K562 (cell line): ENCODE results near the gene NISCH. TPM values are rescaled to one million over a fixed set of nuclear protein-coding genes. Genes with fewer than 3 reads are reported as not detected.

Source experiments
- BCOR ChIP-seq: fragments of 450-650 bp; IDR thresholded peaks from 2 replicates; pipeline ENCODE4 v1.6.1; 2016
- HMG20A ChIP-seq: fragments of 450-650 bp; formaldehyde crosslinking; conservative IDR thresholded peaks from 2 replicates; pipeline ENCODE4 v1.4.0; 2020; ENCODE audit warnings: mild to moderate bottlenecking, mixed read lengths
- NFATC3 ChIP-seq: fragments of 450-650 bp; IDR thresholded peaks from 2 replicates; pipeline ENCODE4 v1.6.1; 2017; ENCODE audit warnings: mild to moderate bottlenecking
- PATZ1 ChIP-seq: fragments of 250-450 bp; sonication (Bioruptor Pico); IDR thresholded peaks from 2 replicates; pipeline ENCODE4 v1.5.0; 2020; ENCODE audit warnings: mild to moderate bottlenecking, borderline replicate concordance
- PRPF4 ChIP-seq: fragments of 200-400 bp; formaldehyde crosslinking; IDR thresholded peaks from one replicate; pipeline ENCODE4 v1.6.1; 2017; ENCODE audit warnings: low read length, low read depth, mild to moderate bottlenecking; ENCODE audit not compliant: insufficient read depth, poor library complexity, severe bottlenecking
- RBM14 ChIP-seq: fragments of 200-400 bp; formaldehyde crosslinking; IDR thresholded peaks from 2 replicates; pipeline ENCODE4 v1.6.1; 2018; ENCODE audit warnings: low read depth, mild to moderate bottlenecking, low read length, moderate library complexity, borderline replicate concordance; ENCODE audit not compliant: insufficient read depth
- SP1 ChIP-seq: sonication (generic); formaldehyde crosslinking; IDR thresholded peaks from 2 replicates; pipeline ENCODE4 v1.8.1; 2022; ENCODE audit warnings: mild to moderate bottlenecking, missing genetic modification reagents
- TAF15 ChIP-seq: fragments of 200-400 bp; formaldehyde crosslinking; IDR thresholded peaks from 2 replicates; pipeline ENCODE4 v1.6.1; 2017; ENCODE audit warnings: mild to moderate bottlenecking, low read depth, low read length, moderate library complexity
- ZKSCAN1 ChIP-seq: fragments of 150-350 bp; IDR thresholded peaks from 2 replicates; pipeline ENCODE4 v1.6.1; 2016; ENCODE audit warnings: low read depth, low read length
- ZNF589 ChIP-seq: fragments of 200-800 bp; sonication (Bioruptor generic); IDR thresholded peaks from 2 replicates; pipeline ENCODE4 v1.6.1; 2016; ENCODE audit warnings: low read depth, missing genetic modification characterization, missing compliant biosample characterization
- ZNF766 ChIP-seq: fragments of 200-800 bp; sonication (Bioruptor generic); conservative IDR thresholded peaks from 2 replicates; pipeline ENCODE4 v1.6.1; 2016; ENCODE audit warnings: missing genetic modification characterization, missing compliant biosample characterization
- ZSCAN32 ChIP-seq: fragments of 450-650 bp; formaldehyde crosslinking; IDR thresholded peaks from 2 replicates; pipeline ENCODE4 v1.4.0; 2020; ENCODE audit warnings: mild to moderate bottlenecking, moderate library complexity
- polyA plus RNA-seq, 8 experiments: library from polyadenylated mRNA; depleted of rRNA in 4 of 8; stranded (reverse) in 5 of 8; unstranded in 3 of 8; fragments of >200 nt; fragmentation: Nextera tagmentation in 2 of 8; fragmentation: Illumina TruSeq in 1 of 8; extraction: Ambion mirVana in 2 of 8; extraction: Trizol in 1 of 8; gene quantifications; 2 replicates each; pipeline versions ENCODE4 v1.2.1 to v1.2.3, GENCODE V29; 2011 to 2014; ENCODE audit warnings: inconsistent platforms in 1 of 8, missing spikeins in 1 of 8
- total RNA-seq, 7 experiments: library from RNA; depleted of rRNA in 6 of 7; stranded (reverse); fragments of >200 nt in 6 of 7; fragmentation: Illumina TruSeq in 2 of 7; extraction: Trizol in 2 of 7; gene quantifications; 2 replicates each; pipeline versions ENCODE4 v1.2.1 to v1.2.3, GENCODE V29; 2011 to 2021; ENCODE audit warnings: low replicate concordance in 1 of 7

Gene NISCH
- total and polyA plus RNA-seq, 9 of the 15 experiments (the other 6 are each of a cell fraction or from before 2014, with no cell fraction given): 0.44 to 43.5 (median 23.4) TPM

DNA sequence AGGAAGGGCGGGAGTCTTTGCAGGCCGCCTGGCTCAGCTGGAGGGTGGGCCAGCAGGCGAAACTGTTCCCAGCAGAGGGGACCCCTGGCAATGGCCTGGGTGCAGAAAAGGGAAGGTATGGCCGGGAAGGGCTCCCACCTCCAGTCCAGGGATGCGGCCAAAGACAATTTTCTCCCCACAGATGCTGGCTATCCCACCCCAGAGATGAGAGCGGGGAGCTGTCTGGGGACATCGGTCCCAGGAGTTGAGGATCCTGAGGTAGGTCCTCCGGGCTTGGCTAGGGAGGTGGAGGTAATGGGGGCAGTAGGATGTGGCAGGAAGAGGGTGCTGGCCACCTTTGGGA is 12.2 kb upstream of the NISCH start (continued):
- TF ChIP-seq PATZ1 (CRISPR knock-in tag) (no peak), RBM14 (no peak), HMG20A (CRISPR knock-in tag) (no peak), NFATC3 (no peak), PRPF4 (no peak), BCOR (no peak), ZKSCAN1 (no peak), ZNF589 (no peak), ZNF766 (CRISPR knock-in tag) (no peak), SP1 (CRISPR knock-in tag) (no peak), TAF15 (no peak), ZSCAN32 (CRISPR knock-in tag) (no peak)
